NCI-H1930 (cell line): ENCODE data around the gene VTI1A.
"Not testable (repeated sequence)": the region's sequence is repeated elsewhere in the genome, so short reads cannot be mapped to it uniquely, and the experiment has no call there.

Experiments used
- DNase-seq, 2 experiments: peaks; one replicate each; lab custom pipeline; 2025; lab: John Stamatoyannopoulos, UW

VTI1A gene

DNA sequence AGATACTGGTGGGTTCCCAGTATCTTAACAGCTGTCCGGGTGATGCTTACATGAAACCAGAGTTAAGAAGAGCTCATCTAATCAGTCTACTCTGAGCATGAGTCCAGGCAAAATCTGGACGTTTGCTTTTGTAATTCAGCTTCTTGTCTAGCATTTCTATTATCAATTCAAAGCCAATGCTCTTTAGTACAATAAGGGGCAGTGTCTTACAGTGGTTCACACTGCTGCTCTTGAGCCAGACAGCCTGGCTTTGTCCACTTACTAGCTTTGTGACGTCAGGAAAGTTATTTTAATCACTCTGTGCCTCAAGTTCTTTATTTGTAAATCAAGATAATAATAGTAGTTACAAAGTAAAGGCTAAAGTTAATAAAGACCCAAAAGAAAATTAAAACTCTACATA, 275.7 kb downstream of the VTI1A start:
- DNase-seq = no peak

DNA sequence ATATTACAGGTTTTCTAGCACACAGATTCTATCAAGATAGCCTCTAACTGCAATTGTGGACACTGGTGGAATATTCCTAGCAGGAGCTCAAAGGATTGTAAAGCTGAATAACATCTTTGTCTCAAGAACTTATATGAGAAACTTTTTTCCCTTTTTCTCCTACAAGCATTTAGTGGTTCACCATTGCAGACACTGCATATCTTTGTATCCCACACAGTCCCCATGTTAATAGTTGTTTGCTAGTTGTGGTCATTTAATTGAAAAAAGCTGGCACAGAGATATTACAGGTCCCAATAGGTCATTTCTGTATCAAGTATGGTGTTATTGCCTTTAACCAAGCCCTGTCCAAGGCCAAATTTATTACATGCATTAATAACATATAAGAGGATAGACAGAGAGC, 276.9 kb downstream of the VTI1A start:
- DNase-seq = no peak

- DNase-seq = no peak
Measured at GRCh38 chr10:112724404-112724991, 277.5 kb downstream of the VTI1A start.

DNA sequence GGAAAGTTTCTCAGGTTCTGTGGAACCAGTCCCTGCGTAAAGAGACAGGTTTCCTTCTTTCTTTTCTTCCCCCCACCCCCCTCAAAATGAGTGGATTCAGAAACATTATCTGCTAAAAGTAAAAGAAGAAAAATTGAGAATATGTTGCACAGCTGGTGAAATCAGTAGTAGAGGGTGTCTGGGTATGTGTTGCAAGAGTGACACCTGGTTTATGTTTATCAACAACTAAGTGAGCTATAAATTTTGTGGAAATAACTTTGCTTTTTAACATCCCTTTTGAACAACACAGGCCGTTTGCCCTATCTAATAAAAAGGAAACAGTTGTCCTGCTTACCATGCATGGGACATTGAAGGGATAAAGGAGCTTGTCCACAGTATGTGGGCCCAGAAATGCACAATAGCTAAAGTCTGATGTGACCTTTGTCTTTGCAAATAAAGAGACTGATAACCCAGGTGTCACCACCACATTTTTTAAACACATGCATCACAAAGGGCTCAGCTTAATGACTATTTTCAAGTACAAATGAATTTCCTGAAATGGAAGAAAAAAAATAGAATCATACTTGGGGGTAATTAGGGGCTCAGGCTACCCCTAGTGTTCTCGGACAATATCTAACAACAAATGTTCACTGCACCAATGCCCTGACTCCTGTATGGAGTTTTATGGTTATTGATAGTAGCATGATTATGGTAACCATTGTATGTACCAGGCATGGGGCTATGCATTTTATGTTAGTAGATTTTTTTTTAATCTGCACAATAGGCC, 281.3 kb downstream of the VTI1A start:
- DNase-seq = no peak

DNA sequence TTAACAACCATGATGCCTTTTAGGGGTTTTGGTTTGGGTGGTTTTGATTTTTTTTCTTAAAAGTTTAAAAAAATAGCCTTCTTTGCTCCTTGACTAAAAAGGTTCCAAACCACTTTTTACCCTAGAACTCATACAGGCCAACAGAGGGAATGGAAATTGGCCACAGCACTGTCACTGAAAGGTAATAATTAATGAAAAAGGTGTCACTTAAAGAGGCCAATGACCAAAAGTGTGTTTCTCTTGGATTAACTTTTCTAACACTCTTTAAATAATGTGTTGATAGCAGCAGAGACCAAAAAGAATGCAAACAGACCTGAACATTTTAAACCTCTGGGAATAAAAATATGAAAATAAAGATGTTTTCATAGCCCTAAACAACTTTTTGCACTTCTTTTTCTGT, 282.0 kb downstream of the VTI1A start:
- no peak for DNase-seq

- not testable (repeated sequence) for DNase-seq
Measured at GRCh38 chr10:112731450-112731849, 284.4 kb downstream of the VTI1A start.

DNA sequence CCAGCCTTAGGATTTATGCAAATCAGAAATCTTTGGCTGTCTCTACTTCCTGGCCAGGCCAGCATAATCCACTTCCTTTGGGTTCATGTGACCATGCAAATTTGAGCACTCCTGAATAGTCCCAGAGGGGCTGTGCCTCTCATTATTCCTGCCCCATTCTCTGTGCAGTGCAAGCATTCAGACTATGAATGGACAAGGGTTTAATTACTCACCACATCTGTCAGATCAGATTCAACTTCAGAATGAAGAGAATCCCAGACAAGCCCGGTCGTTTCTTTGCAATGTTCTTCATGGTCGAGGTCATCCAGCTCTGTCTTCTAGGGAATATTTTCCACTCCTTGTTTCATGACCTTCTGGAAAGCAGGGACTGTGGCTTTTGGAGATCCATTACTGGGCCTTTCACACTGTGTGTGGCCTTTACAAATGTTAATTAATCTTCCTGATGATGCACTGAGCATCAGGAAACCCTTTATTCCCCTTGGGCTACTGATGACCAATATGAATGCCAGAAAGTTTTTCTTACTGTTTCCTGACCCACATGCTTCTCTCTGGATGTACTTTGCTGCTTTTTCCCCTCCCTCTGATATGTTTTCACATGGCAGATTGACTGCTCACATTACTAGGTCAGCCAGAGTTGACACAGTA, 285.4 kb downstream of the VTI1A start:
- no peak for DNase-seq

- no peak for DNase-seq
Measured at GRCh38 chr10:112735041-112735695, 288.2 kb downstream of the VTI1A start.

DNA sequence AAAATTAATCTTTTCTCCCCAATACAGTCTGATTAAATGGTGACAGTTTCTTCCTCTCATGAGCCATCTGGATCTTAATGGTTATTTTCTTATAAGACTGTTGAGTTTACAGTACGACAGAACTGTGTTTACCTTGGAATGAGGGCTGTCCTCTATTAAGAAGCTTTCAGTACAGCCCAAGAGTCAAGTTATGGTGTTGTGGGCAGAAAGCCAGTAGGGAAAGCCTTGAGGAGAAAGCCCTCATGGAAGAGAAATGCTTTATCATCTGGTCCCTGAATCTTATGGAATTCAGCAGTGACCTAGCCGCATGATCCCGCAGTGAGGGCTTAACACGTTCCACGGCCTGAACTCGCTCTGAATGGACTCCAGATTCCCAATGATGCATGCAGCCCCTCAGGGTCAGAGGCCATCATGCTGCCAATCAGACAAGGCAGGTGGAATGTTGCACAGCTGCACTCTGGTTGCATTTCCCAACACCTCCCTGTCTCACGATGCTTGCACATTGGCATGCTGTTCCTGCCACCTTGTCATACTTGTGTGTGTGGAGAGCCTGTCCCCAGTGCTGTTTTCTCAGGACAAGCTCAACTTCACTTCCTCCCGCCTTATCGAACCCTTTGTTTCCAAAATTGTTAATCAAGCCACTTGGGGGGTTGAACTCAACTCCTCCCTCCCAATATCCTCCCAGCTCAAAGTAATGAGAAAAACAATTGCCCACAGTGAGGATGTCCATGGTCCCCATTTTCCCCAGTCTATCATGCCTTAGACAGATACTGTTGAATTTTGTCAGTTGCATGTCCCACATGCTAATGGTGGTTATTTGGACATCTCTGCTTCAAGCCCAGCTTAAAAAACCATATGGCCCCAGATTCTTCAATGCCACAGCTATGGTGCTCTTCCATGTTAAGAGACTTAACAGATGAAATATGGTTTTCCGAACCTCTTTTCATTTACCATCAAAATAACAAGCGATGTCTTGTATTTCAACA, 291.9 kb downstream of the VTI1A start:
- no peak for DNase-seq

DNA sequence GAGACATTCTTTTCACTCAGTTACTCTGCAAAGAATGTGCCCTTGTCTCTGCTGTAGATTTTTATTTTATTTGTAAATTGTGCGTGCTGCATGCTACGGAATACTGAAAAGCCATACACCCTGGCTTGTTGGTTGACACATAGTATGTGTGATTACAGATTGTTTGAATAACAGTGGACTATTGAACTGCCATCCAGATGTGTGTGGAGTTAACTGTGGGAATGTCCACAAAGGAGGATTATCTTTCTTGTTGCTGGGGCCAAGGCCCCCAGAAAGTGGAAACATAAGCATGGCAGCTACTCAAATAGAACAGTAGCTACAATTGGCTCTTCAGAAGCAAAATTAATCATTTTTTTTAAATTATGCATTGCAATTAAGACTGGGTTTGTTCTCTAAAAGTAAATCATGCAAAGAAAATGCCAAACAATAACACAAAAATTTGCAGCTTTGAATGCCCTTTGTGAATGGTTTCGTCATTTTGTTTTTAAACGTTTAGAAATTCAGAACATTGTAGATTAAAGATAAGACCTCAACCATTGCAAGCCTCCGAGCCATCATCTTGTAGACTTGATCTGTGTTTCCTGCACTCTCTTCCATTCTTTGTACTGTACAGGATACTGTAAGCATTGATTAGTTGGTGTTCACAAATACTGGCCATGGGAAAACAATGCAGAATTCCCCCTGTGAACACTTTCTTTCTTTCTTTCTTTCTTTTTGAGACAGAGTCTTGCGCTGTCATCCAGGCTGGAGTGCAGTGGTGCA, 292.8 kb downstream of the VTI1A start:
- DNase-seq = no peak

GRCh38 chr10:112741830-112742402, 294.9 kb downstream of the VTI1A start:
- no peak for DNase-seq

DNA sequence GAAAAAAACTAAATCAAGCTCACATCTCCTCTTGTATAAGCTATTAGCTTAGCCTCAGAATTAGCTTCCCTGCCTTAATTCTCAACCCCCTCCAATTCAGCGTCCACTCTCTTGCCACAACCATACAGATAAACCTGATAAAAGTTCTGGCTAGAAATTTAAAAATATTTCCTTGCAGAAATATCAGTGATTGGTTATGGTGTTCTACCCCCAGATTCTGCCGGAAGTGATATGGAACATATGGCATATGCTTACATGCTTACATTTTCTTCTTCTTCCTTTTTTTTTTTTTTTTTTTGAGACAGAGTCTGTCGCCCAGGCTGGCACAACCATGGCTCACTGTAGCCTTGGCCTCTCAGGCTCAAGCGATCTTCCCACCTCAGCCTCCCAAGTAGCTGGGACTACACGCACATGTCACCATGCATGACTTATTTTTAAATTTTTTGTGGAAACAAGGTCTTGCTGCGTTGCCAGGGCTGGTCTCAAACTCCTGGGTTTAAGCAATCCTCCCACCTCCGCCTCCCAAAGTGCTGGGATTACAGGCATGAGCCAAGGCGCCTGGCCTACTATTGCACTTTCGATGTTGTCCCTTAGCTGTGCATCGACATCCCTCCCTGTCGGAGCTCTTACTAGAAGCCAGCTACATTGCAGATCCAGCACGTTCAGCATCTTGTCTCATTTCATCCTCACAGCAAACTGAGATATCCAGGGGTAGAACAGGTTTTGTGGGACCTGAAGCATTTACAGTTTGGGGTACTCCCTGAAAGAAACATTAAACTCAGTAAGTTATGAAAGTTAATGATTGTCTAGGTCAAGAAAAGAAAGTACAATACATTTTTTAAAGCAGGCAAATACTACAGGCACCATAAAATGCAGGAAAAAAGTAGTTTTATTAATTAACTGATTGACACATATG, 297.4 kb downstream of the VTI1A start:
- no peak for DNase-seq

DNA sequence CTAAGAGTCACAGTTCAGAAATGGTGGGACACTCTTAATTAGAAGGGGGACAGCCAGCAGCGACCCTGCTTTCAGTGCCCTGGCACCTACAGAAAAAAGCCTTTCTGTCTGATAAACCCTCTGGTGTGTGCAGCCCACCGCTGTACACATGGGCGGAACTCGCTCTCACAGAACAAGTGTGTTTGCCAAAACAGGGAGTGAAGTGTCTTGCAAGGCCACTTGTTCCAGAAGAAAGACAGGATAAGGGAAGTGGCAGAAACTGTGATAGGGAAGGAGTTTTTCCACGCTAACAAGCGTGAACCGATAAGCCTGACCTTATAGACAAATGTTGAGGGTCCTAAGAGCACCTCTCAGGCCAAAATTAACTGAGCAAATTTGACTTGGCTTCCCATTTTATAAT, 299.3 kb downstream of the VTI1A start:
- no peak for DNase-seq

- DNase-seq = no peak
Measured at GRCh38 chr10:112750427-112751167, 303.6 kb downstream of the VTI1A start.

GRCh38 chr10:112751651-112752050, 304.6 kb downstream of the VTI1A start:
- no peak for DNase-seq

GRCh38 chr10:112752288-112752687, 305.3 kb downstream of the VTI1A start:
- DNase-seq = no peak

GRCh38 chr10:112753961-112754411, 307.0 kb downstream of the VTI1A start:
- no peak for DNase-seq

GRCh38 chr10:112755446-112756234, 308.6 kb downstream of the VTI1A start:
- no peak for DNase-seq
